ENCODE data around the gene TAS2R5. TPM values are rescaled to one million over a fixed set of nuclear protein-coding genes. Genes with fewer than 3 reads are reported as not detected.

The TAS2R5 gene
- polyA plus RNA-seq, 4 donors: 1.1 to 10.5 (median 5.0) TPM

Other genes starting within 250 kb of the TAS2R5 start
- 10 to 100 TPM; 30.9 to 42.9 (median 39.3) TPM for gene AGK, start 238.8 kb upstream of the TAS2R5 start, polyA plus RNA-seq (ENCODE audit: insufficient read length in 4 of 4)
- gene DENND11, start 88.1 kb upstream of the TAS2R5 start, polyA plus RNA-seq (ENCODE audit: insufficient read length in 4 of 4): 10 to 100 TPM; 21.9 to 34.2 (median 28.8) TPM
- gene WEE2, start 81.9 kb upstream of the TAS2R5 start, polyA plus RNA-seq (ENCODE audit: insufficient read length in 4 of 4): under 1 TPM; 0.10 to 0.54 (median 0.26) TPM
- 100 to 1,000 TPM; 119 to 151 (median 137) TPM for gene SSBP1, start 51.9 kb upstream of the TAS2R5 start, polyA plus RNA-seq (ENCODE audit: insufficient read length in 4 of 4)
- 1 to 10 TPM in 2 of 4 donors, under 1 TPM in 2; 0.32 to 2.2 (median 0.70) TPM for gene TAS2R3, start 26.1 kb upstream of the TAS2R5 start, polyA plus RNA-seq (ENCODE audit: insufficient read length in 4 of 4)
- 1 to 10 TPM in 2 of 4 donors, under 1 TPM in 2; 0.73 to 6.6 (median 3.5) TPM for gene TAS2R4, start 13.5 kb upstream of the TAS2R5 start, polyA plus RNA-seq (ENCODE audit: insufficient read length in 4 of 4)
- 1 to 10 TPM in 2 of 4 donors, under 1 TPM in 1, not detected in 1; 0.07 to 1.3 (median 1.0) TPM for gene PRSS37, start 51.3 kb downstream of the TAS2R5 start, polyA plus RNA-seq (ENCODE audit: insufficient read length in 4 of 4)
- gene OR9A4, start 126.2 kb downstream of the TAS2R5 start, polyA plus RNA-seq (ENCODE audit: insufficient read length in 4 of 4): under 1 TPM in 1 of 4 donors, not detected in 3; 0.18 TPM
- under 1 TPM; 0.27 to 0.72 (median 0.48) TPM for gene CLEC5A, start 156.8 kb downstream of the TAS2R5 start, polyA plus RNA-seq (ENCODE audit: insufficient read length in 4 of 4)
- not detected for gene TAS2R38, start 183.6 kb downstream of the TAS2R5 start, polyA plus RNA-seq (ENCODE audit: insufficient read length in 4 of 4)
- gene MGAM, start 205.7 kb downstream of the TAS2R5 start, polyA plus RNA-seq (ENCODE audit: insufficient read length in 4 of 4): 10 to 100 TPM in 3 of 4 donors, 1 to 10 TPM in 1; 10.0 to 24.7 (median 20.0) TPM